Naive thymus-derived CD4-positive, alpha-beta T cell (primary cell): Measurements from ENCODE around the gene MMP12. TPM values are rescaled to one million over a fixed set of nuclear protein-coding genes. Genes with fewer than 3 reads are reported as not detected.
"Not testable (repeated sequence)": the region's sequence is repeated elsewhere in the genome, so short reads cannot be mapped to it uniquely, and the experiment has no call there.

Experiments used
- ATAC-seq: fragments of 150-1000 bp; cut with Tn5 transposase; 2 replicates; pipeline ENCODE4 v1.10.0; 2021; ENCODE audit warnings: mild to moderate bottlenecking, moderate library complexity
- CTCF ChIA-PET: fragments of 350-600 bp; sonication (Branson Sonifier 250); formaldehyde crosslinking; loops from one replicate; lab custom pipeline; 2021; ENCODE audit warnings: antibody characterized with exemption; lab: Charles Lee
- POLR2A ChIA-PET: fragments of 350-600 bp; sonication (Branson Sonifier 250); formaldehyde crosslinking; loops from one replicate; lab custom pipeline; 2021; ENCODE audit warnings: antibody characterized with exemption, inconsistent platforms; lab: Charles Lee
- DNase-seq, 9 donors: peaks; one replicate each; pipeline versions ENCODE4 v3.0.0 to v3.0.0-alpha.2; 2020 to 2022; ENCODE audit warnings: mixed read lengths in 1 of 9
- H3K27ac ChIP-seq: one replicate; pipeline ENCODE4 v1.7.0; 2013; ENCODE audit warnings: mild to moderate bottlenecking, low read depth, low read length, moderate library complexity
- H3K27me3 ChIP-seq, 2 donors: one replicate each; pipeline ENCODE4 v1.7.0; 2013; ENCODE audit warnings: low read length in 2 of 2, mild to moderate bottlenecking in 2 of 2, moderate library complexity in 2 of 2; ENCODE audit not compliant: control insufficient read depth in 2 of 2, insufficient read depth in 2 of 2
- H3K36me3 ChIP-seq, 3 experiments: 1 replicate in 2 of 3; 2 replicates in 1 of 3; pipeline ENCODE4 v1.7.0; 2013; ENCODE audit warnings: low read length in 3 of 3, mild to moderate bottlenecking in 3 of 3, moderate library complexity in 1 of 3; ENCODE audit not compliant: insufficient read depth in 3 of 3, control insufficient read depth in 2 of 3
- H3K4me1 ChIP-seq, 2 donors: one replicate each; pipeline ENCODE4 v1.7.0; 2013; ENCODE audit warnings: low read length in 2 of 2, mild to moderate bottlenecking in 2 of 2, moderate library complexity in 1 of 2; ENCODE audit not compliant: control insufficient read depth in 2 of 2, insufficient read depth in 2 of 2
- H3K4me3 ChIP-seq: 2 replicates; pipeline ENCODE4 v1.7.0; 2013; ENCODE audit warnings: mild to moderate bottlenecking, low read length
- H3K9me3 ChIP-seq, 3 experiments: 1 replicate in 2 of 3; 2 replicates in 1 of 3; pipeline ENCODE4 v1.7.0; 2013; ENCODE audit warnings: low read length in 3 of 3; ENCODE audit not compliant: control insufficient read depth in 2 of 3
- H3K27ac Mint-ChIP-seq, 9 donors: one replicate each; pipeline ENCODE4 v1.8.0; 2020 to 2022; ENCODE audit warnings: mixed read lengths in 9 of 9, mild to moderate bottlenecking in 8 of 9, moderate library complexity in 5 of 9, inconsistent platforms in 2 of 9
- H3K27me3 Mint-ChIP-seq, 5 donors: one replicate each; pipeline ENCODE4 v1.8.0; 2021 to 2022; ENCODE audit warnings: mixed read lengths in 5 of 5, mild to moderate bottlenecking in 1 of 5
- H3K36me3 Mint-ChIP-seq, 5 donors: one replicate each; pipeline ENCODE4 v1.8.0; 2020 to 2022; ENCODE audit warnings: mixed read lengths in 5 of 5, mild to moderate bottlenecking in 3 of 5, inconsistent platforms in 1 of 5
- H3K4me1 Mint-ChIP-seq, 7 donors: one replicate each; pipeline ENCODE4 v1.8.0; 2020 to 2022; ENCODE audit warnings: mixed read lengths in 7 of 7, mild to moderate bottlenecking in 3 of 7, inconsistent platforms in 1 of 7
- H3K4me3 Mint-ChIP-seq, 10 donors: one replicate each; pipeline ENCODE4 v1.8.0; 2020 to 2022; ENCODE audit warnings: mild to moderate bottlenecking in 10 of 10, mixed read lengths in 10 of 10, moderate library complexity in 6 of 10, inconsistent platforms in 2 of 10
- H3K9me3 Mint-ChIP-seq, 11 donors: one replicate each; pipeline ENCODE4 v1.8.0; 2020 to 2022; ENCODE audit warnings: mixed read lengths in 11 of 11, mild to moderate bottlenecking in 4 of 11, inconsistent platforms in 1 of 11, moderate library complexity in 1 of 11
- intact Hi-C, 2 donors: fragments of 100-400 bp; cut with micrococcal nuclease; formaldehyde crosslinking; loops; one replicate each; pipeline ENCODE4 v1.15.1; 2023
- polyA plus RNA-seq, 2 donors: library from polyadenylated mRNA; unstranded; fragments of 300-500 nt; fragmentation: Illumina TruSeq; gene quantifications; one replicate each; pipeline ENCODE4 v1.2.3, GENCODE V29; 2021
- total RNA-seq, 6 experiments: library from RNA in 5 of 6; stranded (reverse) in 5 of 6; gene quantifications; 1 replicate in 5 of 6; 2 replicates in 1 of 6; pipeline ENCODE4 v1.2.3 and lab custom pipeline; 2021 to 2026

Gene MMP12
- total and polyA plus RNA-seq, 7 experiments from 2014 or later = not detected

DNA sequence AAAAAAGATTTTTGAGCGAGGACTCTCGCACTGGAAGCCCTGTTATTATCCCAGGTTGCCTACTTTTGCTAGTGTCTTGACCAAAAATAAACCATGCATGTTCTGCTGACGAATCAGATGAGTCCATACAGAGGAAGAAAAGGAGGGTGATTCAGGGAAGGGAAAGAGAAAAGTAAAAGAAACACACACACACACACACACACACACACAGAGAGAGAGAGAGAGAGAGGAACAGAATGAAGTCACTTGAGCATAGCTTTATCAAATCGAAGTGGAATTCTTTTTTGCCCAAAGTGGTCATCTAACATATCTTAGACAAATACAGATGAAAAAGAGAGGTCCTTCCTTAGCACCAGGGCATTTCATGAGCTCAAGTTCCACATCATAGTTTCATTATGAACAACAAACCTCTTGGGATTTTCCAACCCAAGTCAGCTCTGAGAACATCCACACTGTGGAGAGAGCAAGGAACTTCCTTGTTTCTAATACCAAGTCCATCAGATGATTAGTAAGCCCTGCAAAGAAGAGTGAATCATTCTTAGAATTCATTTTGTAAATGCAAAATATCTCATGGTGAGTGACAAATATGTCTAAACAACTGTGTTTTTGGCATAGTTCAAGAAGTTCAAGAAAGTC is 7.7 kb upstream of the MMP12 start:
- no peaks in the 10 kb centered on the region for H3K4me1 ChIP-seq
- ATAC-seq (no peak), DNase-seq (no peak)
- Mint-ChIP-seq H3K36me3 (no peaks in the 10 kb centered on the region), H3K27me3 (peaks cover 2 to 18% (median 9%) of the 10 kb centered on the region in 5 donors), H3K9me3 (peaks cover 0 to 2% (median 0%) of the 10 kb centered on the region in 11 donors), H3K4me3 (no peak overlapping the region), H3K4me1 (peaks cover 0 to 3% (median 0%) of the 10 kb centered on the region in 7 donors), H3K27ac (peak overlapping the region in 1 of 9 donors; percentile 44)
- intact Hi-C loops = no loop called here
- no peaks in the 10 kb centered on the region for H3K9me3 ChIP-seq
- no peaks in the 10 kb centered on the region for H3K36me3 ChIP-seq
- ChIA-PET POLR2A (no interaction called here), CTCF (no interaction called here)
- no peak overlapping the region for H3K4me3 ChIP-seq
- H3K27me3 ChIP-seq = no peaks in the 10 kb centered on the region
- H3K27ac ChIP-seq = no peak overlapping the region

DNA sequence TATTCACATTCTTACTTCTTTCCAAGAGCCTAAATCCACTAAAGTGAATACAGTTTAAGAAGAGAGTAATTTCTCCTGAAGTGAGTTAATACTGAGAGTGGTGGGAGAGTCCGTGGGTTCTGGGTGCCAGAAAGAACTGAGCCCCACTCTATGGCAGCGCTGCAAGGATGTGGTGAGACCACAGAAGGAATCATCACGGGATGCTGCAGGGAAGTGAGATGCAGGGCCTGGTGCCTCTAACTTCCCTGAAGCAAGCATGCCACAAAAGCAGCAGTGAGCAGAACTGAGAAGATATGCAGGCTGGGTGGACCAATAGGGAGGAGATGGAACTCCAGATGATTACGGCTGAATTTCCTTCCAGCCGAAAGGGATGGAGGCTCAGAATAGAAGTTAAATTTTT is 5.0 kb upstream of the MMP12 start:
- Histone ChIP-seq H3K36me3 (no peaks in the 10 kb centered on the region), H3K9me3 (no peaks in the 10 kb centered on the region), H3K4me1 (no peaks in the 10 kb centered on the region), H3K27ac (no peak overlapping the region), H3K4me3 (no peak overlapping the region), H3K27me3 (no peaks in the 10 kb centered on the region)
- ChIA-PET CTCF (no interaction called here), POLR2A (no interaction called here)
- Mint-ChIP-seq H3K27me3 (peaks cover 2 to 18% (median 9%) of the 10 kb centered on the region in 5 donors), H3K4me1 (peaks cover 0 to 3% (median 0%) of the 10 kb centered on the region in 7 donors), H3K27ac (no peak overlapping the region), H3K36me3 (no peaks in the 10 kb centered on the region), H3K4me3 (no peak overlapping the region), H3K9me3 (peaks cover 0 to 2% (median 0%) of the 10 kb centered on the region in 11 donors)
- DNase-seq (no peak), ATAC-seq (no peak)
- intact Hi-C loops = no loop called here

DNA sequence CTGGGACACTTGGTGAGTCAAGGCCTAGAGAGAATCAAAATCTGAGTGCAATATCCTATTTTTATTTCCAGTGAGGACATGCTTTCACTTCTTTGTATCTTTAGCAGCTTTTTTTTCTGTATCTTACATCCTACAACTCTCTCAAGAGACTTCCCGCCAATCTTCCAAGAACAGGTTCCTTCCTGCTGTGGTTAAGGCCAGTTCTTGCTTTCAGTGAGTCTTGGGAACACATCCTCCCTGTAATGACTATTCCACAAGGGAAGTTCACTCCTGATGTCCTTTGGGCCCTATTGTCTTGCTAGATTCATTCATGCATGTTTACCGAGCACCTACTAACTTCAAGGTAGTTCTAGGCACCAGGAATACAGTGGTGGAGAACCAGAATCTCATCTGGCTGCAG is 3.8 kb upstream of the MMP12 start:
- POLR2A ChIA-PET = no interaction called here
- no peaks in the 10 kb centered on the region for H3K27me3 ChIP-seq
- peaks cover 0 to 2% (median 0%) of the 10 kb centered on the region in 11 donors for H3K9me3 Mint-ChIP-seq
- no peak overlapping the region for H3K27ac Mint-ChIP-seq
- intact Hi-C loops = no loop called here
- H3K4me3 ChIP-seq = no peak overlapping the region
- H3K27me3 Mint-ChIP-seq = peaks cover 2 to 18% (median 12%) of the 10 kb centered on the region in 5 donors
- no peak overlapping the region for H3K4me3 Mint-ChIP-seq
- ATAC-seq = no peak
- no peak overlapping the region for H3K27ac ChIP-seq
- no peaks in the 10 kb centered on the region for H3K9me3 ChIP-seq
- H3K4me1 ChIP-seq = no peaks in the 10 kb centered on the region
- peaks cover 0 to 3% (median 0%) of the 10 kb centered on the region in 7 donors for H3K4me1 Mint-ChIP-seq
- no peaks in the 10 kb centered on the region for H3K36me3 Mint-ChIP-seq
- DNase-seq = no peak
- no peaks in the 10 kb centered on the region for H3K36me3 ChIP-seq
- CTCF ChIA-PET = no interaction called here

DNA sequence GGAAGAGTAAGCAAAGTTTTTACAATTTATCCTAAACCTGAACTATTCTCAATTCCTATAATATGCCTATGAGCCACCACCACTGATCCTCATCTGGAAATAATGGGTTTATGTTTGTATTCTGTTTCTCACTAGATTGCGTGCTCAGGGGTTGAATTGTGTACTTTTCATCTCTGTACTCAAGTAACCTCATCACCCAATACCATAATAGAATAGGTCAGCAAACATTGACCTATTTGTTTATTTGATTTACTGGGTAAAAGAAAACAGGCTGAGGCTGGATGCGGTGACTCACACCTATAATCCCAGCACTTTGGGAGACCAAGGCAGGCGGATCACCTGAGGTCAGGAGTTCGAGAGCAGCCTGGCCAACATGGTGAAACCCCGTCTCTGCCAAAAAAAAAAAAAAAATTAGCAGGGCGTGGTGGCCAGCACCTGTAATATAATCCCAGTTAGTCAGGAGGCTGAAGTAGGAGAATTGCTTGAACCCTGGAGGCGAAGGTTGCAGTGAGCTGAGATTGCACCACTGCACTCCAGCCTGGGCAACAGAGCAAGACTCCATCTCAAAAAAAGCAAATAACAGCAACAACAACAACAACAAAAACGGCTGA is 5.3 kb downstream of the MMP12 start:
- H3K36me3 Mint-ChIP-seq, CTCF ChIA-PET, POLR2A ChIA-PET: not testable (repeated sequence)

DNA sequence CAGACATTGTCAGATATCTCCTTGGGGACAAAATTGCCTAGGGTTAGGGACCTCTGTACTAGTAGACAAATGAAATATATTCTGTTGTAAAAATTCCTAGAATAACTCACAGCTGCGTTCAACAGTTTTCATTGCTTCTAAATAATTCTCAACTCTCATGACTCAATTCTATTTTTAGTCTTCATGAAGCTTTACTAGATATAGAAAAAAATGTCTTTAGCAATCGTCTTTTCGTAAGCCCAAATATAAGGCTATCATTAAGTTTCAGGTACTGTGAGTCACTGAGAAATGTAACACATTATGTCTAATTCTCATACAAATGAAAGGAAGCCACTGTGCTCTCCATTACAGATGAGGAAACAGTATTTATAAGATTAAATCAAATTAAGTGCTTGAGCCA is 6.4 kb downstream of the MMP12 start:
- ChIA-PET POLR2A (no interaction called here), CTCF (no interaction called here)
- no peaks in the 10 kb centered on the region for H3K4me1 ChIP-seq
- Mint-ChIP-seq H3K27ac (no peak overlapping the region), H3K9me3 (no peaks in the 10 kb centered on the region), H3K27me3 (peaks cover 0 to 6% (median 1%) of the 10 kb centered on the region in 5 donors), H3K4me3 (no peak overlapping the region), H3K36me3 (no peaks in the 10 kb centered on the region), H3K4me1 (no peaks in the 10 kb centered on the region)
- no peak overlapping the region for H3K4me3 ChIP-seq
- intact Hi-C loops = no loop called here
- ATAC-seq (no peak), DNase-seq (no peak)
- no peaks in the 10 kb centered on the region for H3K36me3 ChIP-seq
- no peaks in the 10 kb centered on the region for H3K9me3 ChIP-seq
- no peaks in the 10 kb centered on the region for H3K27me3 ChIP-seq
- H3K27ac ChIP-seq = no peak overlapping the region

More for the DNA sequence above, 5.3 kb downstream of the MMP12 start:
- H3K36me3 ChIP-seq, H3K27me3 ChIP-seq, intact Hi-C loops, H3K27ac Mint-ChIP-seq, H3K4me1 ChIP-seq, H3K4me1 Mint-ChIP-seq, ATAC-seq, H3K27me3 Mint-ChIP-seq, DNase-seq, H3K9me3 Mint-ChIP-seq, H3K4me3 ChIP-seq, H3K4me3 Mint-ChIP-seq, H3K27ac ChIP-seq, H3K9me3 ChIP-seq: not testable (repeated sequence)

DNA sequence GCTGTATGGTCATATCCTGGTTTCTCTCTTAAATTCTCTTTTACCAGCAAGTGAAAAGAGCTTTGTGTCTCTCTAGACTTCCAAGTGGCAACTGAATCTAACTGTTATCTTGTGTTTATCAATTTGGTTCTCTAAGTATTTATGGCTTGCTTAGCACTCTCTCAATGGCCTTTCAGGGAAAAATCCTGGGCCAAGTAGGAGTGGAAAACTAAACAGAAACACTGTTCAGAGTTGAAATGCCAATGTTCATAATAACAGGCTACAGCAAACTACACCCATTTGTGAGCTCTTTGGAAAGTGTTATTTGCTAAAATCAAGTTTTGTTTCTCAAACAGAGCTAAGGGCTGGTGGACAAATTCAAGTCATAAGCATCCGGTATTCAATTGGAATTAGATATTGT is 10.1 kb downstream of the MMP12 start:
- CTCF ChIA-PET = no interaction called here
- Mint-ChIP-seq H3K36me3 (no peaks in the 10 kb centered on the region), H3K4me1 (no peaks in the 10 kb centered on the region), H3K4me3 (no peak overlapping the region), H3K9me3 (no peaks in the 10 kb centered on the region), H3K27me3 (peaks cover 0 to 5% (median 5%) of the 10 kb centered on the region in 5 donors), H3K27ac (no peak overlapping the region)
- Histone ChIP-seq H3K36me3 (no peaks in the 10 kb centered on the region), H3K9me3 (no peaks in the 10 kb centered on the region), H3K4me3 (no peak overlapping the region), H3K27ac (no peak overlapping the region), H3K27me3 (no peaks in the 10 kb centered on the region), H3K4me1 (no peaks in the 10 kb centered on the region)
- POLR2A ChIA-PET = no interaction called here
- intact Hi-C loops = no loop called here
- no peak for DNase-seq
- no peak for ATAC-seq

DNA sequence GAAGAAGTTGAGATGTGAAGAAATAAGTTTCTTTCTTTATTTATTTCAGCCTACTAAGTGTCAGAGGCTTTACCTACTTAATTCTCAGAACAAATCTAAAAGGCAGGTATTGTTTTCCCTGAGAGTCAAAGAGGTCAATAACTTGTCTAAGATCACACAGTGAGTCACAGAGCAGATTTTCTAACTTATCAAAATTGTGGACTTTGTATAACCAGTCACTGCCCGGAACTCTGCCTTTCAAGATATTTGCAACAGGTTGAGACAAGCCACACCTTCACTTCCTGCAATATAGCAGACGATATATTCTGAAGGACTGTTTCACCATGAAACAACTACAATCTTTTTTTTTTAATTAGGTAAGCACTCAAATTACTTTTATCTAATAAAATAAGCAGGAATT is 20.8 kb downstream of the MMP12 start:
- intact Hi-C loops = no loop called here
- Histone ChIP-seq H3K27ac (no peak overlapping the region), H3K9me3 (no peaks in the 10 kb centered on the region), H3K36me3 (no peaks in the 10 kb centered on the region), H3K4me3 (no peak overlapping the region), H3K27me3 (no peaks in the 10 kb centered on the region), H3K4me1 (no peaks in the 10 kb centered on the region)
- Mint-ChIP-seq H3K36me3 (no peaks in the 10 kb centered on the region), H3K9me3 (peaks cover 0 to 5% (median 0%) of the 10 kb centered on the region in 11 donors), H3K4me1 (no peaks in the 10 kb centered on the region), H3K27ac (no peak overlapping the region), H3K4me3 (no peak overlapping the region), H3K27me3 (peaks cover 10 to 32% (median 20%) of the 10 kb centered on the region in 5 donors)
- ChIA-PET POLR2A (no interaction called here), CTCF (no interaction called here)
- no peak for DNase-seq
- ATAC-seq = no peak
